GM23338 (cell line): ENCODE results near the gene MAGI1. TPM values are rescaled to one million over a fixed set of nuclear protein-coding genes. Genes with fewer than 3 reads are reported as not detected.

ENCODE experiments used
- ATAC-seq: fragments of 200-7000 bp; cut with Tn5 transposase; 3 replicates; pipeline ENCODE4 v1.9.1; 2020
- DNase-seq: peaks from one replicate; pipeline ENCODE4 v3.0.0-alpha.2; 2015; ENCODE audit warnings: low spot score
- H2AFZ ChIP-seq: fragments of 200-600 bp; sonication (generic); 2 replicates; pipeline ENCODE4 v1.8.0; 2016; ENCODE audit warnings: antibody characterized with exemption, mild to moderate bottlenecking, moderate library complexity
- H3F3A ChIP-seq: fragments of 200-600 bp; sonication (generic); replicated peaks from 2 replicates; pipeline ENCODE4 v1.8.0; 2017; ENCODE audit warnings: antibody characterized with exemption, mixed run types, low read depth
- H3K27ac ChIP-seq: fragments of 200-600 bp; sonication (generic); 2 replicates; pipeline ENCODE4 v1.6.1; 2016; ENCODE audit warnings: low read depth
- H3K27me3 ChIP-seq: fragments of 200-600 bp; sonication (generic); 2 replicates; pipeline ENCODE4 v1.8.0; 2016; ENCODE audit warnings: mild to moderate bottlenecking, mixed run types, moderate library complexity; ENCODE audit not compliant: insufficient read depth
- H3K36me3 ChIP-seq: fragments of 200-600 bp; sonication (generic); 2 replicates; pipeline ENCODE4 v1.8.0; 2016; ENCODE audit warnings: mild to moderate bottlenecking; ENCODE audit not compliant: insufficient read depth
- H3K4me1 ChIP-seq: fragments of 200-600 bp; sonication (generic); 2 replicates; pipeline ENCODE4 v1.8.0; 2016; ENCODE audit warnings: mild to moderate bottlenecking, moderate library complexity; ENCODE audit not compliant: insufficient read depth
- H3K4me2 ChIP-seq: fragments of 200-600 bp; sonication (generic); 2 replicates; pipeline ENCODE4 v1.7.1; 2017; ENCODE audit warnings: mixed run types
- H3K4me3 ChIP-seq: fragments of 200-600 bp; sonication (generic); 2 replicates; pipeline ENCODE4 v1.6.1; 2016; ENCODE audit warnings: mixed run types
- H3K79me2 ChIP-seq: fragments of 200-600 bp; sonication (generic); replicated peaks from 2 replicates; pipeline ENCODE4 v1.8.0; 2017; ENCODE audit warnings: mild to moderate bottlenecking; ENCODE audit not compliant: insufficient read depth
- H3K9me2 ChIP-seq: fragments of 200-600 bp; sonication (generic); 2 replicates; pipeline ENCODE4 v1.8.0; 2017; ENCODE audit not compliant: insufficient read depth
- H4K20me1 ChIP-seq: fragments of 200-600 bp; sonication (generic); replicated peaks from 2 replicates; pipeline ENCODE4 v1.8.0; 2017; ENCODE audit warnings: mild to moderate bottlenecking; ENCODE audit not compliant: insufficient read depth
- H3K27ac Mint-ChIP-seq: 2 replicates; pipeline ENCODE4 v1.8.0; 2020; ENCODE audit warnings: inconsistent platforms, mild to moderate bottlenecking, moderate library complexity, mixed read lengths
- H3K27me3 Mint-ChIP-seq: 3 replicates; pipeline ENCODE4 v1.8.0; 2022; ENCODE audit warnings: low read depth, mild to moderate bottlenecking, moderate library complexity, mixed read lengths, inconsistent platforms; ENCODE audit not compliant: insufficient read depth, poor library complexity
- H3K36me3 Mint-ChIP-seq: 3 replicates; pipeline ENCODE4 v1.8.0; 2021; ENCODE audit warnings: low read depth, mild to moderate bottlenecking, inconsistent platforms, moderate library complexity, mixed read lengths
- H3K4me1 Mint-ChIP-seq: 3 replicates; pipeline ENCODE4 v1.8.0; 2020; ENCODE audit warnings: mild to moderate bottlenecking, inconsistent platforms, mixed read lengths
- H3K4me3 Mint-ChIP-seq: 3 replicates; pipeline ENCODE4 v1.8.0; 2021; ENCODE audit warnings: moderate library complexity, mild to moderate bottlenecking, inconsistent platforms, mixed read lengths
- H3K9me3 Mint-ChIP-seq: 3 replicates; pipeline ENCODE4 v1.8.0; 2020; ENCODE audit warnings: moderate library complexity, mild to moderate bottlenecking, inconsistent platforms, mixed read lengths
- CREB1 ChIP-seq: fragments of 250-450 bp; sonication (Bioruptor Pico); IDR thresholded peaks from 2 replicates; pipeline ENCODE4 v1.5.0; 2020; ENCODE audit warnings: low read depth, mild to moderate bottlenecking, moderate library complexity
- EZH2 ChIP-seq: fragments of 200-600 bp; sonication (generic); IDR thresholded peaks from one replicate; pipeline ENCODE4 v1.8.0; 2017; ENCODE audit warnings: antibody characterized with exemption, mild to moderate bottlenecking, low read depth; ENCODE audit not compliant: unreplicated experiment
- EZH2phosphoT487 ChIP-seq: fragments of 200-600 bp; sonication (generic); IDR thresholded peaks from one replicate; pipeline ENCODE4 v1.8.1; 2018; ENCODE audit warnings: antibody characterized with exemption; ENCODE audit not compliant: unreplicated experiment
- JUNB ChIP-seq: IDR thresholded peaks from one replicate; pipeline ENCODE4 v1.6.1; 2016; ENCODE audit warnings: antibody characterized with exemption; ENCODE audit not compliant: unreplicated experiment
- NANOG ChIP-seq: IDR thresholded peaks from 2 replicates; pipeline ENCODE4 v1.6.1; 2016; ENCODE audit warnings: antibody characterized with exemption, borderline replicate concordance
- STAT1 ChIP-seq: IDR thresholded peaks from one replicate; pipeline ENCODE4 v1.6.1; 2016; ENCODE audit warnings: antibody characterized with exemption; ENCODE audit not compliant: unreplicated experiment
- ZNF114 ChIP-seq: fragments of 250-450 bp; sonication (Bioruptor Pico); IDR thresholded peaks from 2 replicates; pipeline ENCODE4 v1.5.0; 2020; ENCODE audit warnings: mild to moderate bottlenecking, moderate library complexity
- ZNF331 ChIP-seq: fragments of 250-450 bp; sonication (Bioruptor Pico); IDR thresholded peaks from 2 replicates; pipeline ENCODE4 v1.5.0; 2020; ENCODE audit warnings: low read depth, mild to moderate bottlenecking, moderate library complexity
- polyA plus RNA-seq: library from polyadenylated mRNA; unstranded; fragments of >200 nt; fragmentation: Nextera tagmentation; extraction: Ambion mirVana; gene quantifications from 2 replicates; pipeline ENCODE4 v1.2.1, GENCODE V29; 2016
- total RNA-seq: library from RNA; depleted of rRNA; stranded (reverse); fragments of >200 nt; shearing (Covaris generic); gene quantifications from 2 replicates; pipeline ENCODE4 v1.2.3, GENCODE V29; 2014
- TF ChIP-seq, protein P1 (sequence below), 2 experiments: fragments of 200-600 bp in 1 of 2; sonication (generic) in 1 of 2; conservative IDR thresholded peaks; 2 replicates each; pipeline versions ENCODE4 v1.5.1 to v1.6.1; 2016 to 2017; ENCODE audit warnings: antibody characterized with exemption in 2 of 2, low read depth in 2 of 2, mild to moderate bottlenecking in 2 of 2, moderate library complexity in 1 of 2
- TF ChIP-seq, protein P2 (sequence below): fragments of 250-450 bp; sonication (Bioruptor Pico); IDR thresholded peaks from 2 replicates; pipeline ENCODE4 v1.5.0; 2020; ENCODE audit warnings: mild to moderate bottlenecking, moderate library complexity
- TF ChIP-seq, protein P3 (sequence below): IDR thresholded peaks from 2 replicates; pipeline ENCODE4 v1.6.1; 2016; ENCODE audit warnings: antibody characterized with exemption

The MAGI1 gene
- total and polyA plus RNA-seq, 2 experiments from 2014 or later: 27.4 to 71.2 TPM

DNA sequence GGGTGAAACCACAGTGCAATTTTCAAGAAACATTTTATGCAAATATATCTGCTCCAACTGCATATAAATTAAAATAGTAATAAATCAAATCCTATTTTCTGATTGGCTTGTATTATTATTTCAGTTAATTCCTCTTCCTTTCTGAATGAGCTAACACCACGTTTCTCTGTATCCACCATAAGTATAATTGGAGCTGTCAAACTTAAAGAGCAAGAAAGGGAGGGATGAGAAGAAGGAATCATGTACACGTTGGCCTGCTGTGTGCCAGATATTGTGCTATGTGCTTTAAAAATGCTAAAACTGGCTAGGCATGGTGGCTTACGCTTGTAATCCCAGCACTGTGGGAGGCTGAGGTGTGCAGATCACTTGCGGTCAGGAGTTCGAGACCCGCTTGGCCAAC, 180.0 kb downstream of the MAGI1 start (continued):
- TF ChIP-seq EZH2phosphoT487 (no peak), ZNF331 (CRISPR knock-in tag) (no peak), CREB1 (CRISPR knock-in tag) (no peak)
- TF ChIP-seq, protein P1, sequence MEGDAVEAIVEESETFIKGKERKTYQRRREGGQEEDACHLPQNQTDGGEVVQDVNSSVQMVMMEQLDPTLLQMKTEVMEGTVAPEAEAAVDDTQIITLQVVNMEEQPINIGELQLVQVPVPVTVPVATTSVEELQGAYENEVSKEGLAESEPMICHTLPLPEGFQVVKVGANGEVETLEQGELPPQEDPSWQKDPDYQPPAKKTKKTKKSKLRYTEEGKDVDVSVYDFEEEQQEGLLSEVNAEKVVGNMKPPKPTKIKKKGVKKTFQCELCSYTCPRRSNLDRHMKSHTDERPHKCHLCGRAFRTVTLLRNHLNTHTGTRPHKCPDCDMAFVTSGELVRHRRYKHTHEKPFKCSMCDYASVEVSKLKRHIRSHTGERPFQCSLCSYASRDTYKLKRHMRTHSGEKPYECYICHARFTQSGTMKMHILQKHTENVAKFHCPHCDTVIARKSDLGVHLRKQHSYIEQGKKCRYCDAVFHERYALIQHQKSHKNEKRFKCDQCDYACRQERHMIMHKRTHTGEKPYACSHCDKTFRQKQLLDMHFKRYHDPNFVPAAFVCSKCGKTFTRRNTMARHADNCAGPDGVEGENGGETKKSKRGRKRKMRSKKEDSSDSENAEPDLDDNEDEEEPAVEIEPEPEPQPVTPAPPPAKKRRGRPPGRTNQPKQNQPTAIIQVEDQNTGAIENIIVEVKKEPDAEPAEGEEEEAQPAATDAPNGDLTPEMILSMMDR (conservative IDR thresholded peaks at IDR 0.05; ENCODE audit: low read depth in 2 of 2): no peak

DNA sequence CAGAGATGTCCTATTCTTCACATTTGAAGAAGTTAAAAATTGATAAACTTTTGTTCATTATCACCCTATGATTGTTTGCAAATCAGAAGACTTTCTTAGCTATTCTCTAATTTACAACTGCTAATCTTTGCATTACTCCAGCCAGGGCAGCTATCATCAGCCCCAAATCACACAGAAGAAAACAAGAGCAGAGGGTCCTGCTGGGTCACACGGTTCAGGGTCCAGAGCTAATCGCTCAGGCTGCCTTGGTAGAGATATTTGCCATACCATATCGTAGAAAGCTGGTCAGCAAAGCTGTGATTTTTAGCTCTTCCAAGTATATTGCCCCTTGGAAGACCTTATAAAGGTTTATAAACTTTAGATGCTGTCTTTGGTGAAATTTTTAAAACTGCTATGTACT, 181.4 kb downstream of the MAGI1 start:
- Mint-ChIP-seq H3K9me3 (no peaks in the 10 kb centered on the region; the same call in 2 of the 3 replicates), H3K27ac (no peak overlapping the region), H3K4me1 (peaks cover 24% of the 10 kb centered on the region), H3K36me3 (no peaks in the 10 kb centered on the region), H3K27me3 (peaks cover 6% of the 10 kb centered on the region), H3K4me3 (no peak overlapping the region)
- Histone ChIP-seq H3K79me2 (peaks cover 50% of the 10 kb centered on the region), H3K4me3 (no peak overlapping the region), H3K4me1 (peaks cover 22% of the 10 kb centered on the region), H3K9me2 (0 out of 2 replicates have a peak, but pooled peaks cover 5% of the 10 kb centered on the region), H3F3A (no peaks in the 10 kb centered on the region), H3K27me3 (no peaks in the 10 kb centered on the region), H4K20me1 (peaks cover 25% of the 10 kb centered on the region; the same call in 1 of the 2 replicates), H3K4me2 (no peak overlapping the region), H3K27ac (no peak overlapping the region), H3K36me3 (no peaks in the 10 kb centered on the region), H2AFZ (no peak overlapping the region)
- TF ChIP-seq NANOG (no peak), EZH2 (no peak), ZNF331 (CRISPR knock-in tag) (no peak), CREB1 (CRISPR knock-in tag) (no peak), ZNF114 (CRISPR knock-in tag) (no peak), JUNB (no peak), STAT1 (no peak)
- TF ChIP-seq, protein P2, sequence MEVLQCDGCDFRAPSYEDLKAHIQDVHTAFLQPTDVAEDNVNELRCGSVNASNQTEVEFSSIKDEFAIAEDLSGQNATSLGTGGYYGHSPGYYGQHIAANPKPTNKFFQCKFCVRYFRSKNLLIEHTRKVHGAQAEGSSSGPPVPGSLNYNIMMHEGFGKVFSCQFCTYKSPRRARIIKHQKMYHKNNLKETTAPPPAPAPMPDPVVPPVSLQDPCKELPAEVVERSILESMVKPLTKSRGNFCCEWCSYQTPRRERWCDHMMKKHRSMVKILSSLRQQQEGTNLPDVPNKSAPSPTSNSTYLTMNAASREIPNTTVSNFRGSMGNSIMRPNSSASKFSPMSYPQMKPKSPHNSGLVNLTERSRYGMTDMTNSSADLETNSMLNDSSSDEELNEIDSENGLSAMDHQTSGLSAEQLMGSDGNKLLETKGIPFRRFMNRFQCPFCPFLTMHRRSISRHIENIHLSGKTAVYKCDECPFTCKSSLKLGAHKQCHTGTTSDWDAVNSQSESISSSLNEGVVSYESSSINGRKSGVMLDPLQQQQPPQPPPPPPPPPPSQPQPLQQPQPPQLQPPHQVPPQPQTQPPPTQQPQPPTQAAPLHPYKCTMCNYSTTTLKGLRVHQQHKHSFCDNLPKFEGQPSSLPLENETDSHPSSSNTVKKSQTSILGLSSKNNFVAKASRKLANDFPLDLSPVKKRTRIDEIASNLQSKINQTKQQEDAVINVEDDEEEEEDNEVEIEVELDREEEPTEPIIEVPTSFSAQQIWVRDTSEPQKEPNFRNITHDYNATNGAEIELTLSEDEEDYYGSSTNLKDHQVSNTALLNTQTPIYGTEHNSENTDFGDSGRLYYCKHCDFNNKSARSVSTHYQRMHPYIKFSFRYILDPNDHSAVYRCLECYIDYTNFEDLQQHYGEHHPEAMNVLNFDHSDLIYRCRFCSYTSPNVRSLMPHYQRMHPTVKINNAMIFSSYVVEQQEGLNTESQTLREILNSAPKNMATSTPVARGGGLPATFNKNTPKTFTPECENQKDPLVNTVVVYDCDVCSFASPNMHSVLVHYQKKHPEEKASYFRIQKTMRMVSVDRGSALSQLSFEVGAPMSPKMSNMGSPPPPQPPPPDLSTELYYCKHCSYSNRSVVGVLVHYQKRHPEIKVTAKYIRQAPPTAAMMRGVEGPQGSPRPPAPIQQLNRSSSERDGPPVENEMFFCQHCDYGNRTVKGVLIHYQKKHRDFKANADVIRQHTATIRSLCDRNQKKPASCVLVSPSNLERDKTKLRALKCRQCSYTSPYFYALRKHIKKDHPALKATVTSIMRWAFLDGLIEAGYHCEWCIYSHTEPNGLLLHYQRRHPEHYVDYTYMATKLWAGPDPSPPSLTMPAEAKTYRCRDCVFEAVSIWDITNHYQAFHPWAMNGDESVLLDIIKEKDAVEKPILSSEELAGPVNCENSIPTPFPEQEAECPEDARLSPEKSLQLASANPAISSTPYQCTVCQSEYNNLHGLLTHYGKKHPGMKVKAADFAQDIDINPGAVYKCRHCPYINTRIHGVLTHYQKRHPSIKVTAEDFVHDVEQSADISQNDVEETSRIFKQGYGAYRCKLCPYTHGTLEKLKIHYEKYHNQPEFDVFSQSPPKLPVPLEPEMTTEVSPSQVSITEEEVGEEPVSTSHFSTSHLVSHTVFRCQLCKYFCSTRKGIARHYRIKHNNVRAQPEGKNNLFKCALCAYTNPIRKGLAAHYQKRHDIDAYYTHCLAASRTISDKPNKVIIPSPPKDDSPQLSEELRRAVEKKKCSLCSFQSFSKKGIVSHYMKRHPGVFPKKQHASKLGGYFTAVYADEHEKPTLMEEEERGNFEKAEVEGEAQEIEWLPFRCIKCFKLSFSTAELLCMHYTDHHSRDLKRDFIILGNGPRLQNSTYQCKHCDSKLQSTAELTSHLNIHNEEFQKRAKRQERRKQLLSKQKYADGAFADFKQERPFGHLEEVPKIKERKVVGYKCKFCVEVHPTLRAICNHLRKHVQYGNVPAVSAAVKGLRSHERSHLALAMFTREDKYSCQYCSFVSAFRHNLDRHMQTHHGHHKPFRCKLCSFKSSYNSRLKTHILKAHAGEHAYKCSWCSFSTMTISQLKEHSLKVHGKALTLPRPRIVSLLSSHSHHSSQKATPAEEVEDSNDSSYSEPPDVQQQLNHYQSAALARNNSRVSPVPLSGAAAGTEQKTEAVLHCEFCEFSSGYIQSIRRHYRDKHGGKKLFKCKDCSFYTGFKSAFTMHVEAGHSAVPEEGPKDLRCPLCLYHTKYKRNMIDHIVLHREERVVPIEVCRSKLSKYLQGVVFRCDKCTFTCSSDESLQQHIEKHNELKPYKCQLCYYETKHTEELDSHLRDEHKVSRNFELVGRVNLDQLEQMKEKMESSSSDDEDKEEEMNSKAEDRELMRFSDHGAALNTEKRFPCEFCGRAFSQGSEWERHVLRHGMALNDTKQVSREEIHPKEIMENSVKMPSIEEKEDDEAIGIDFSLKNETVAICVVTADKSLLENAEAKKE (CRISPR knock-in tag): no peak
- TF ChIP-seq, protein P3, sequence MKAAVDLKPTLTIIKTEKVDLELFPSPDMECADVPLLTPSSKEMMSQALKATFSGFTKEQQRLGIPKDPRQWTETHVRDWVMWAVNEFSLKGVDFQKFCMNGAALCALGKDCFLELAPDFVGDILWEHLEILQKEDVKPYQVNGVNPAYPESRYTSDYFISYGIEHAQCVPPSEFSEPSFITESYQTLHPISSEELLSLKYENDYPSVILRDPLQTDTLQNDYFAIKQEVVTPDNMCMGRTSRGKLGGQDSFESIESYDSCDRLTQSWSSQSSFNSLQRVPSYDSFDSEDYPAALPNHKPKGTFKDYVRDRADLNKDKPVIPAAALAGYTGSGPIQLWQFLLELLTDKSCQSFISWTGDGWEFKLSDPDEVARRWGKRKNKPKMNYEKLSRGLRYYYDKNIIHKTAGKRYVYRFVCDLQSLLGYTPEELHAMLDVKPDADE: no peak
- TF ChIP-seq, protein P1 (conservative IDR thresholded peaks at IDR 0.05; ENCODE audit: low read depth in 2 of 2): no peak
- DNase-seq (no peak), ATAC-seq (no peak)
